GM06990 (cell line): ENCODE data around the gene RGS8.

ENCODE experiments used
- DNase-seq: peaks from one replicate; pipeline ENCODE4 v3.0.0-alpha.2; 2011; ENCODE audit not compliant: insufficient read length; ENCODE audit errors: extremely low read depth
- H3K27me3 ChIP-seq: replicated peaks from 2 replicates; pipeline ENCODE4 v1.6.0; 2011; ENCODE audit warnings: low read length; ENCODE audit not compliant: control insufficient read depth, insufficient read depth
- H3K36me3 ChIP-seq: 2 replicates; pipeline ENCODE4 v1.5.1; 2011; ENCODE audit warnings: low read length; ENCODE audit not compliant: control insufficient read depth, insufficient read depth
- H3K4me3 ChIP-seq: replicated peaks from 2 replicates; pipeline ENCODE4 v1.5.1; 2011; ENCODE audit warnings: low read depth, mild to moderate bottlenecking, control low read depth, low read length
- CTCF ChIP-seq: IDR thresholded peaks from 2 replicates; pipeline ENCODE4 v1.5.1; 2011; ENCODE audit warnings: low read length, control low read depth, mild to moderate bottlenecking, inconsistent platforms; ENCODE audit not compliant: insufficient read depth, poor library complexity, severe bottlenecking

Gene RGS8

GRCh38 chr1:182670032-182670749 is 14.2 kb downstream of the RGS8 start:
- no peak for DNase-seq
- Histone ChIP-seq H3K4me3 (no peak overlapping the region), H3K27me3 (no peaks in the 10 kb centered on the region), H3K36me3 (no peaks in the 10 kb centered on the region)
- no peak for TF ChIP-seq CTCF

GRCh38 chr1:182669266-182669665 is 15.1 kb downstream of the RGS8 start:
- DNase-seq = no peak
- TF ChIP-seq CTCF = no peak
- Histone ChIP-seq H3K4me3 (no peak overlapping the region), H3K27me3 (no peaks in the 10 kb centered on the region), H3K36me3 (no peaks in the 10 kb centered on the region)

- H3K36me3 ChIP-seq = no peaks in the 10 kb centered on the region
- H3K4me3 ChIP-seq = no peak overlapping the region
- no peaks in the 10 kb centered on the region for H3K27me3 ChIP-seq
- DNase-seq = no peak
- TF ChIP-seq CTCF = no peak
These were observed 15.8 kb downstream of the RGS8 start for GRCh38 chr1:182668521-182669054.

GRCh38 chr1:182667848-182668505 is 16.4 kb downstream of the RGS8 start:
- no peaks in the 10 kb centered on the region for H3K36me3 ChIP-seq
- DNase-seq = no peak
- H3K4me3 ChIP-seq = no peak overlapping the region
- H3K27me3 ChIP-seq = no peaks in the 10 kb centered on the region
- no peak for TF ChIP-seq CTCF

- no peaks in the 10 kb centered on the region for H3K27me3 ChIP-seq
- no peak overlapping the region for H3K4me3 ChIP-seq
- TF ChIP-seq CTCF = no peak
- DNase-seq = no peak
- no peaks in the 10 kb centered on the region for H3K36me3 ChIP-seq
These were observed 17.7 kb downstream of the RGS8 start for GRCh38 chr1:182666706-182667105.
